Sigmoid colon (tissue), 4 donors: ENCODE results near the gene IL23A.

Experiments
- CTCF ChIP-seq, 4 experiments: fragments of 450-650 bp in 3 of 4; fragments of 200-600 bp in 1 of 4; IDR thresholded peaks; one replicate each; pipeline ENCODE4 v1.5.1; 2016 to 2019; ENCODE audit warnings: antibody characterized with exemption in 4 of 4, mild to moderate bottlenecking in 3 of 4, moderate library complexity in 2 of 4
- EP300 ChIP-seq, 4 donors: sonication (generic); formaldehyde crosslinking; IDR thresholded peaks; one replicate each; pipeline ENCODE4 v1.6.1; 2017; ENCODE audit warnings: antibody characterized with exemption in 4 of 4

GRCh38 chr12:56348776-56349175, 10.1 kb downstream of the IL23A start:
- TF ChIP-seq CTCF (IDR thresholded peaks at IDR 0.05), result no peak
- no peak for TF ChIP-seq EP300 (IDR thresholded peaks at IDR 0.05)
